Neural cell (in vitro differentiated cells): ENCODE results near the gene CTU1. TPM values are rescaled to one million over a fixed set of nuclear protein-coding genes. Genes with fewer than 3 reads are reported as not detected.

Experiments used
- H2AFZ ChIP-seq: fragments of 200-600, 300-800 bp; sonication (generic), shearing (Covaris generic); 2 replicates; pipeline ENCODE4 v1.6.0; 2014; ENCODE audit warnings: low read depth, mild to moderate bottlenecking, antibody characterized with exemption, low read length, moderate library complexity
- H3F3A ChIP-seq: fragments of 200-600 bp; shearing (Covaris generic); 2 replicates; pipeline ENCODE4 v1.6.1; 2016; ENCODE audit warnings: mild to moderate bottlenecking, moderate library complexity, mixed read lengths, antibody characterized with exemption, low read length; ENCODE audit not compliant: insufficient read depth, poor library complexity, severe bottlenecking
- H3K27ac ChIP-seq: fragments of 200-600, 300-800 bp; sonication (generic), shearing (Covaris generic); 2 replicates; pipeline ENCODE4 v1.5.1; 2014; ENCODE audit warnings: mild to moderate bottlenecking, low read length, moderate library complexity
- H3K27me3 ChIP-seq: fragments of 300-800, 200-600 bp; sonication (generic), shearing (Covaris generic); 2 replicates; pipeline ENCODE4 v1.6.0; 2014; ENCODE audit warnings: mild to moderate bottlenecking, low read depth, low read length, moderate library complexity; ENCODE audit not compliant: insufficient read depth
- H3K36me3 ChIP-seq: fragments of 300-800, 200-600 bp; sonication (generic), shearing (Covaris generic); 2 replicates; pipeline ENCODE4 v1.5.1; 2014; ENCODE audit warnings: mild to moderate bottlenecking, antibody characterized with exemption, low read length, moderate library complexity; ENCODE audit not compliant: insufficient read depth
- H3K4me2 ChIP-seq: fragments of 300-800, 200-600 bp; sonication (generic), shearing (Covaris generic); 2 replicates; pipeline ENCODE4 v1.6.0; 2014; ENCODE audit warnings: mild to moderate bottlenecking, low read length
- H3K4me3 ChIP-seq: fragments of 300-800, 200-600 bp; sonication (generic), shearing (Covaris generic); 2 replicates; pipeline ENCODE4 v1.5.1; 2014; ENCODE audit warnings: mild to moderate bottlenecking, low read length, moderate library complexity
- H3K79me2 ChIP-seq: fragments of 200-600 bp; shearing (Covaris generic); replicated peaks from 2 replicates; pipeline ENCODE4 v1.6.0; 2014; ENCODE audit warnings: mild to moderate bottlenecking, low read length, moderate library complexity; ENCODE audit not compliant: insufficient read depth
- H3K9ac ChIP-seq: fragments of 300-800, 200-600 bp; sonication (generic), shearing (Covaris generic); 2 replicates; pipeline ENCODE4 v1.6.1; 2016; ENCODE audit warnings: mild to moderate bottlenecking, low read length, mixed read lengths
- H3K9me2 ChIP-seq: fragments of 200-600 bp; shearing (Covaris generic); 2 replicates; pipeline ENCODE4 v1.6.1; 2016; ENCODE audit warnings: mild to moderate bottlenecking, low read length, mixed read lengths; ENCODE audit not compliant: insufficient read depth
- H3K9me3 ChIP-seq: fragments of 200-600, 300-800 bp; sonication (generic), shearing (Covaris generic); 2 replicates; pipeline ENCODE4 v1.6.1; 2016; ENCODE audit warnings: mild to moderate bottlenecking, mixed run types, low read length, moderate library complexity, mixed read lengths
- H4K20me1 ChIP-seq: fragments of 200-600 bp; shearing (Covaris generic); 2 replicates; pipeline ENCODE4 v1.6.1; 2016; ENCODE audit warnings: mild to moderate bottlenecking, mixed run types; ENCODE audit not compliant: insufficient read depth
- EP300 ChIP-seq: fragments of 450-650 bp; conservative IDR thresholded peaks from 2 replicates; pipeline ENCODE4 v1.6.1; 2014; ENCODE audit warnings: antibody characterized with exemption, mild to moderate bottlenecking, moderate library complexity; ENCODE audit not compliant: poor library complexity, severe bottlenecking
- EZH2 ChIP-seq: fragments of 200-600, 300-800 bp; shearing (Covaris generic), sonication (generic); IDR thresholded peaks from 2 replicates; pipeline ENCODE4 v1.6.1; 2014; ENCODE audit warnings: antibody characterized with exemption, low read length, borderline replicate concordance, mild to moderate bottlenecking; ENCODE audit not compliant: insufficient read depth, poor library complexity, severe bottlenecking
- MXI1 ChIP-seq: fragments of 450-650 bp; conservative IDR thresholded peaks from 2 replicates; pipeline ENCODE4 v1.6.1; 2014; ENCODE audit warnings: antibody characterized with exemption, mild to moderate bottlenecking; ENCODE audit not compliant: poor library complexity, severe bottlenecking
- POLR2AphosphoS5 ChIP-seq: IDR thresholded peaks from 2 replicates; pipeline ENCODE4 v1.6.1; 2012
- RAD21 ChIP-seq: fragments of 450-650 bp; conservative IDR thresholded peaks from 2 replicates; pipeline ENCODE4 v1.6.1; 2014; ENCODE audit warnings: antibody characterized with exemption, mild to moderate bottlenecking, moderate library complexity
- SMC3 ChIP-seq: fragments of 450-650 bp; conservative IDR thresholded peaks from 2 replicates; pipeline ENCODE4 v1.6.1; 2014; ENCODE audit warnings: antibody characterized with exemption, mild to moderate bottlenecking, moderate library complexity; ENCODE audit not compliant: poor library complexity
- TAF1 ChIP-seq: IDR thresholded peaks from 2 replicates; pipeline ENCODE4 v1.6.1; 2012; ENCODE audit warnings: low read depth
- polyA plus RNA-seq: library from polyadenylated mRNA; depleted of rRNA; stranded (reverse); fragments of >200 nt; gene quantifications from 2 replicates; pipeline ENCODE4 v1.2.3, GENCODE V29; 2014
- TF ChIP-seq, protein P1 (sequence below): IDR thresholded peaks from 2 replicates; pipeline ENCODE4 v1.6.1; 2012; ENCODE audit warnings: borderline replicate concordance
- TF ChIP-seq, protein P2 (sequence below): fragments of 450-650 bp; IDR thresholded peaks from 2 replicates; pipeline ENCODE4 v1.5.1; 2014; ENCODE audit warnings: antibody characterized with exemption, mild to moderate bottlenecking, moderate library complexity; ENCODE audit not compliant: poor library complexity, severe bottlenecking

The CTU1 gene
- polyA plus RNA-seq, 1 donor from 2014 or later = 12.6 TPM

DNA sequence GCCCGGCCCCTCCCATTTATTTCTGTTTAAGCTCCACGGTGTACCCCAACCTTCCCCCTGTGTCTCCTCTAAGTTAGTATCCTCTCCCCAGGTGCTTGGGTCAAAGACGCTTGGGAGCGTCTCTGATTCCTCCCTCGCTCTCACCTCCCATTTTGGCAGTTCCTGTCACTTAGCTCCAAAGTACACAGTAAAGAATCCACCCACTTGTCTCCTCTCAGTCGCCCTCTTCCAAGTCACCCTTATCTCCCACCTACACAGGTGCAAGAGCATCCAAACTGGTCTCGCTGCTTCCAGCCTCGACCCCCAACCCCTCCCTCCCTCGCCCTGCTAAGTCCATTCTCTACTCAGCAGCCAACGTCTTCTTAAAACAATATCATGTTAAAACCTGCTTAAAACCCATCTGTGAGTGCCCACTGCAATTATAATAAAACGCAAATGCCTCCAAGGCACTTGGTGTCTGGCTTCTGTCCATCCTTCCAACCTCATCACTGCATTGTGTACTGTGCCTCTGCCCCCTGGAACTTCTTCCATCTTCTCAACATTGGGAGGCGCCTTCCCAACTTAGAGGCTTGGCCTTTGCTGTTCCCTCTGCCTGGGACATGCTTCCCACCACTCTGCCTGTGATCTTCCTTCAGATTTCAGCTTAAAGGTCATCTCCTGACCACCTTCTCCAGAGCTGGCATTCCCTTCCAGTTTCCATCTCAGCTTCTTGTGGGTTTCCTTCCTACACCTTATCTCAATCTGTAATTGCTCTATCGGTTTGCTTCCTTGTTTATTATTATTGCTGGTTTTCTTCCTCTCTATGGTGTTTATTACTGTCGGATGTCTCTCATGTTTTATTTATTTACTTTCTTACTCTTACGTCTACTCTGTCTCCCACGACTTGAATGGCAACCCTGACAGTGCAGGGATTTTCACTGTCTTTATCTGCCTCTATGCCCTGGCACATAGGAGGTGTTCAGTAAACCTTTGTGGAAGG lies 16.0 kb downstream of the CTU1 start:
- H3K4me2 ChIP-seq = no peak overlapping the region
- H3K79me2 ChIP-seq = no peaks in the 10 kb centered on the region
- H3K9me3 ChIP-seq = no peaks in the 10 kb centered on the region
- no peaks in the 10 kb centered on the region for H3K36me3 ChIP-seq
- no peaks in the 10 kb centered on the region for H3K9me2 ChIP-seq
- no peaks in the 10 kb centered on the region for H4K20me1 ChIP-seq
- H3K27me3 ChIP-seq = no peaks in the 10 kb centered on the region
- H3K9ac ChIP-seq = no peak overlapping the region
- TF ChIP-seq, protein P1, sequence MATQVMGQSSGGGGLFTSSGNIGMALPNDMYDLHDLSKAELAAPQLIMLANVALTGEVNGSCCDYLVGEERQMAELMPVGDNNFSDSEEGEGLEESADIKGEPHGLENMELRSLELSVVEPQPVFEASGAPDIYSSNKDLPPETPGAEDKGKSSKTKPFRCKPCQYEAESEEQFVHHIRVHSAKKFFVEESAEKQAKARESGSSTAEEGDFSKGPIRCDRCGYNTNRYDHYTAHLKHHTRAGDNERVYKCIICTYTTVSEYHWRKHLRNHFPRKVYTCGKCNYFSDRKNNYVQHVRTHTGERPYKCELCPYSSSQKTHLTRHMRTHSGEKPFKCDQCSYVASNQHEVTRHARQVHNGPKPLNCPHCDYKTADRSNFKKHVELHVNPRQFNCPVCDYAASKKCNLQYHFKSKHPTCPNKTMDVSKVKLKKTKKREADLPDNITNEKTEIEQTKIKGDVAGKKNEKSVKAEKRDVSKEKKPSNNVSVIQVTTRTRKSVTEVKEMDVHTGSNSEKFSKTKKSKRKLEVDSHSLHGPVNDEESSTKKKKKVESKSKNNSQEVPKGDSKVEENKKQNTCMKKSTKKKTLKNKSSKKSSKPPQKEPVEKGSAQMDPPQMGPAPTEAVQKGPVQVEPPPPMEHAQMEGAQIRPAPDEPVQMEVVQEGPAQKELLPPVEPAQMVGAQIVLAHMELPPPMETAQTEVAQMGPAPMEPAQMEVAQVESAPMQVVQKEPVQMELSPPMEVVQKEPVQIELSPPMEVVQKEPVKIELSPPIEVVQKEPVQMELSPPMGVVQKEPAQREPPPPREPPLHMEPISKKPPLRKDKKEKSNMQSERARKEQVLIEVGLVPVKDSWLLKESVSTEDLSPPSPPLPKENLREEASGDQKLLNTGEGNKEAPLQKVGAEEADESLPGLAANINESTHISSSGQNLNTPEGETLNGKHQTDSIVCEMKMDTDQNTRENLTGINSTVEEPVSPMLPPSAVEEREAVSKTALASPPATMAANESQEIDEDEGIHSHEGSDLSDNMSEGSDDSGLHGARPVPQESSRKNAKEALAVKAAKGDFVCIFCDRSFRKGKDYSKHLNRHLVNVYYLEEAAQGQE = no peak
- TF ChIP-seq EP300 (no peak), MXI1 (no peak), SMC3 (no peak), POLR2AphosphoS5 (no peak), RAD21 (no peak), TAF1 (no peak), EZH2 (no peak)
- TF ChIP-seq, protein P2, sequence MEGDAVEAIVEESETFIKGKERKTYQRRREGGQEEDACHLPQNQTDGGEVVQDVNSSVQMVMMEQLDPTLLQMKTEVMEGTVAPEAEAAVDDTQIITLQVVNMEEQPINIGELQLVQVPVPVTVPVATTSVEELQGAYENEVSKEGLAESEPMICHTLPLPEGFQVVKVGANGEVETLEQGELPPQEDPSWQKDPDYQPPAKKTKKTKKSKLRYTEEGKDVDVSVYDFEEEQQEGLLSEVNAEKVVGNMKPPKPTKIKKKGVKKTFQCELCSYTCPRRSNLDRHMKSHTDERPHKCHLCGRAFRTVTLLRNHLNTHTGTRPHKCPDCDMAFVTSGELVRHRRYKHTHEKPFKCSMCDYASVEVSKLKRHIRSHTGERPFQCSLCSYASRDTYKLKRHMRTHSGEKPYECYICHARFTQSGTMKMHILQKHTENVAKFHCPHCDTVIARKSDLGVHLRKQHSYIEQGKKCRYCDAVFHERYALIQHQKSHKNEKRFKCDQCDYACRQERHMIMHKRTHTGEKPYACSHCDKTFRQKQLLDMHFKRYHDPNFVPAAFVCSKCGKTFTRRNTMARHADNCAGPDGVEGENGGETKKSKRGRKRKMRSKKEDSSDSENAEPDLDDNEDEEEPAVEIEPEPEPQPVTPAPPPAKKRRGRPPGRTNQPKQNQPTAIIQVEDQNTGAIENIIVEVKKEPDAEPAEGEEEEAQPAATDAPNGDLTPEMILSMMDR = no peak
- H3F3A ChIP-seq = no peaks in the 10 kb centered on the region
- H3K27ac ChIP-seq = no peak overlapping the region
- no peak overlapping the region for H2AFZ ChIP-seq
- H3K4me3 ChIP-seq = no peak overlapping the region

DNA sequence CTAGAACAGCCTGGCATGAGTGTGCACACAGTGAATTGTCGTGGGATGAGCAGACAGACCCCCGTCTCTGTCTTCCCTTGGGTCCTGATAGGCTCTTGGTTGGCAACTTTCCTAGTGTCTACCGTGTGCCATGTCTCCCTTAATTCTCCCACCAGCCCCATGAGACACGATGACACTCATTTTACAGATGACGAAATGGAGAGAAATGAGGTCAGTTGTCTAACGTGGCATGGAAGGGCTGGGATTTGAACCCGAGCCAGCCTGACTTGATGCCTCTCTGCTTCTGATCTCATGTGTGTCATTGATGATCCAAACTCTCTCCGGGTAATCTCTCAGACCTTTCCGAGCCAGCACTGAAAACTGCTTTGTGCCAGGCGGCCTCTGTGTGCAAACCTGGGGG lies 17.1 kb downstream of the CTU1 start:
- no peak overlapping the region for H3K27ac ChIP-seq
- no peak overlapping the region for H3K4me2 ChIP-seq
- H3K9ac ChIP-seq = no peak overlapping the region
- H3K4me3 ChIP-seq = no peak overlapping the region
- no peaks in the 10 kb centered on the region for H3K36me3 ChIP-seq
- H2AFZ ChIP-seq = no peak overlapping the region
- no peaks in the 10 kb centered on the region for H3K27me3 ChIP-seq
- H4K20me1 ChIP-seq = no peaks in the 10 kb centered on the region
- H3K9me2 ChIP-seq = no peaks in the 10 kb centered on the region
- no peaks in the 10 kb centered on the region for H3K9me3 ChIP-seq
- no peaks in the 10 kb centered on the region for H3K79me2 ChIP-seq
- TF ChIP-seq TAF1 (no peak), MXI1 (no peak)
- no peaks in the 10 kb centered on the region for H3F3A ChIP-seq
